SU-DHL-6 (cell line): ENCODE measurements around the gene TMEM33.
A peak's percentile ranks its signal among the peaks of the same experiment; 100 is the strongest.

ENCODE experiments used
- H2AFZ ChIP-seq: fragments of 200-600 bp; sonication (generic); 2 replicates; pipeline ENCODE4 v1.6.1; 2014; ENCODE audit warnings: low read depth, mild to moderate bottlenecking, moderate library complexity, mixed read lengths, antibody characterized with exemption, low read length; ENCODE audit not compliant: severe bottlenecking
- H3F3A ChIP-seq: fragments of 200-600 bp; shearing (Covaris generic); 2 replicates; pipeline ENCODE4 v1.6.0; 2016; ENCODE audit warnings: antibody characterized with exemption, mild to moderate bottlenecking; ENCODE audit not compliant: insufficient read depth
- H3K27ac ChIP-seq: fragments of 200-600 bp; sonication (generic); 2 replicates; pipeline ENCODE4 v1.5.1; 2016; ENCODE audit warnings: low read depth, mild to moderate bottlenecking, low read length, moderate library complexity, mixed read lengths
- H3K27me3 ChIP-seq: fragments of 200-600 bp; sonication (generic), shearing (Covaris generic); 2 replicates; pipeline ENCODE4 v1.6.0; 2014; ENCODE audit warnings: mild to moderate bottlenecking, low read length
- H3K36me3 ChIP-seq: fragments of 200-600 bp; sonication (generic); 2 replicates; pipeline ENCODE4 v1.6.1; 2014; ENCODE audit warnings: mild to moderate bottlenecking, low read length, mixed read lengths
- H3K4me2 ChIP-seq: fragments of 300-600, 200-600 bp; shearing (Covaris generic), sonication (generic); 2 replicates; pipeline ENCODE4 v1.6.0; 2014; ENCODE audit warnings: low read length, low read depth, mild to moderate bottlenecking; ENCODE audit not compliant: poor library complexity, severe bottlenecking
- H3K4me3 ChIP-seq: fragments of 200-600 bp; sonication (generic); 2 replicates; pipeline ENCODE4 v1.5.1; 2014; ENCODE audit warnings: antibody characterized with exemption, low read length, mild to moderate bottlenecking, mixed read lengths; ENCODE audit not compliant: insufficient read depth, poor library complexity, severe bottlenecking
- H3K79me2 ChIP-seq: fragments of 200-600 bp; sonication (generic); 2 replicates; pipeline ENCODE4 v1.6.1; 2014; ENCODE audit warnings: mild to moderate bottlenecking, low read length, moderate library complexity; ENCODE audit not compliant: insufficient read depth
- H3K9ac ChIP-seq: fragments of 200-600 bp; sonication (generic); 2 replicates; pipeline ENCODE4 v1.7.0; 2014; ENCODE audit warnings: mild to moderate bottlenecking, low read length
- H3K9me2 ChIP-seq: fragments of 200-600 bp; sonication (generic); replicated peaks from 2 replicates; pipeline ENCODE4 v1.6.1; 2014; ENCODE audit warnings: low read length; ENCODE audit not compliant: insufficient read depth
- H3K9me3 ChIP-seq: fragments of 200-600 bp; sonication (generic); 2 replicates; pipeline ENCODE4 v1.6.1; 2014; ENCODE audit warnings: low read length, mixed read lengths; ENCODE audit not compliant: insufficient read depth
- H4K20me1 ChIP-seq: fragments of 200-600 bp; sonication (generic); 2 replicates; pipeline ENCODE4 v1.6.1; 2014; ENCODE audit warnings: low read depth, mild to moderate bottlenecking, antibody characterized with exemption, low read length, moderate library complexity, mixed read lengths
- EZH2phosphoT487 ChIP-seq: fragments of 200-600 bp; sonication (generic), shearing (Covaris generic); conservative IDR thresholded peaks from 2 replicates; pipeline ENCODE4 v1.6.1; 2018; ENCODE audit warnings: mild to moderate bottlenecking, antibody characterized with exemption, low read length, moderate library complexity, mixed read lengths
- TF ChIP-seq, protein P1 (sequence below): fragments of 200-600 bp; sonication (generic); IDR thresholded peaks from one replicate; pipeline ENCODE4 v1.5.1; 2017; ENCODE audit warnings: antibody characterized with exemption, mild to moderate bottlenecking, low read length, moderate library complexity; ENCODE audit not compliant: insufficient read depth, poor library complexity, severe bottlenecking

Gene TMEM33

DNA sequence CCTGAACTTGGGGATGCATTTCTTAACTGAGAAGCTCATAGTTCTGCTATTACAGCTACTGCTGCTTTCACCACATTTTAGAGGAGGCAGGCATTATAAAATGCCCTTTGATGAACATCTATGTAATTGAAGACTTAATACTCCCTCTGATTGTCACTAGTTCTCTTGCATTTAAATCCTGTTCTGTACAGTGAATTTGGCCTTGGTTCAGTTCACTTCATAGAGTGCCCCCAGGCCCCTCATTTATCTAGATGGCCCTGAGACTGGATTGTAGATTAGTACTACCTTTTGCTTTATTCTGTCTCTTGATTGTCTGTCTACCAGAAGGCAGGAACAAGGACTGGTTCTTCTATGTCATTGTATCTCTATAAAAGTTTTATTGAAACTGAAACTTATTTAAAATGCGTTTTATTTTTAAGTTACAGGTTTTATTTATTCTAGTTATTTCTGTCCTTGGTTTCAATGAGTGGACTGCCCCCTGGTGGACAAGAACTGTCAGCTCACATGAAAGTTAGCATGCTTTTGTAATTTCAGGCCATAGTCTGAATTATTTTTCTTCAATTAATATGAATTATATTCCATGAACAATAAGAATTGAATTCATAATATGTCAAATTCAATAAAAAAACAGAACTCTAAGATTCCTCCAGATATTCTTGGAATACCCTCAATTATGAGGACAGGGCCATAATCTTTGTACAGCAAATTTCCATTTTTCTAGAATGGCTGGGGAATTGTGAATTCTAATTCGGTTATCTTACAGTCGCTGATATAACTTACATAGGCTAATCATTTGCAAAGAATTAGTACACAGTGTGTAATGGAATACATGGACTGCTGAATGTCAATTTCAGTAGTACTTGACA is 47.2 kb upstream of the TMEM33 start:
- Histone ChIP-seq H3K27ac (no peak overlapping the region), H4K20me1 (no peaks in the 10 kb centered on the region), H2AFZ (no peak overlapping the region), H3K9me2 (no peaks in the 10 kb centered on the region), H3K4me3 (no peak overlapping the region), H3K9ac (no peak overlapping the region), H3K27me3 (no peaks in the 10 kb centered on the region), H3K36me3 (no peaks in the 10 kb centered on the region), H3F3A (no peaks in the 10 kb centered on the region), H3K79me2 (no peaks in the 10 kb centered on the region), H3K9me3 (no peaks in the 10 kb centered on the region), H3K4me2 (no peak overlapping the region)
- TF ChIP-seq, protein P1, sequence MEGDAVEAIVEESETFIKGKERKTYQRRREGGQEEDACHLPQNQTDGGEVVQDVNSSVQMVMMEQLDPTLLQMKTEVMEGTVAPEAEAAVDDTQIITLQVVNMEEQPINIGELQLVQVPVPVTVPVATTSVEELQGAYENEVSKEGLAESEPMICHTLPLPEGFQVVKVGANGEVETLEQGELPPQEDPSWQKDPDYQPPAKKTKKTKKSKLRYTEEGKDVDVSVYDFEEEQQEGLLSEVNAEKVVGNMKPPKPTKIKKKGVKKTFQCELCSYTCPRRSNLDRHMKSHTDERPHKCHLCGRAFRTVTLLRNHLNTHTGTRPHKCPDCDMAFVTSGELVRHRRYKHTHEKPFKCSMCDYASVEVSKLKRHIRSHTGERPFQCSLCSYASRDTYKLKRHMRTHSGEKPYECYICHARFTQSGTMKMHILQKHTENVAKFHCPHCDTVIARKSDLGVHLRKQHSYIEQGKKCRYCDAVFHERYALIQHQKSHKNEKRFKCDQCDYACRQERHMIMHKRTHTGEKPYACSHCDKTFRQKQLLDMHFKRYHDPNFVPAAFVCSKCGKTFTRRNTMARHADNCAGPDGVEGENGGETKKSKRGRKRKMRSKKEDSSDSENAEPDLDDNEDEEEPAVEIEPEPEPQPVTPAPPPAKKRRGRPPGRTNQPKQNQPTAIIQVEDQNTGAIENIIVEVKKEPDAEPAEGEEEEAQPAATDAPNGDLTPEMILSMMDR = peak; percentile 97
- no peak for TF ChIP-seq EZH2phosphoT487

DNA sequence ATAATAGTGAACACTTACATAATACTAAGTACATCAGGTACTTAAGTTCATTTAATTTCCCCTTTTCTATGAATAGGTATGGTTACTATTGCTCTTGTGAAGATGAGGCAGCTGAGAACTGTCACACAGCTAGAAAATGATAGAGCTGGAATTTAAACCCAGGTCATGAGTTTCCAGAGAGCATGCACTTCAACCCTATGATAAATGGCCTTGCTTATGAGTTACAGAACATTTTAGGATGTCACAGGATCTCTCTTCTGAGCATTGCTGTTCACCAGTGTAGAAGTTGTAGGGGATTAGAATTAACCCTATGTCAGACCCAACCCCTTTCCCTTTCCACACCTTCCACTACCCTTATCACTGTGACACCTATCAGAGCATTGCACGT is 46.5 kb upstream of the TMEM33 start:
- Histone ChIP-seq H3K9me2 (no peaks in the 10 kb centered on the region), H3K27ac (no peak overlapping the region), H3K4me3 (no peak overlapping the region), H4K20me1 (no peaks in the 10 kb centered on the region), H3K36me3 (no peaks in the 10 kb centered on the region), H3K9me3 (no peaks in the 10 kb centered on the region), H2AFZ (no peak overlapping the region), H3K4me2 (no peak overlapping the region), H3K79me2 (no peaks in the 10 kb centered on the region), H3K27me3 (no peaks in the 10 kb centered on the region), H3K9ac (no peak overlapping the region), H3F3A (no peaks in the 10 kb centered on the region)
- TF ChIP-seq EZH2phosphoT487 = no peak
- TF ChIP-seq, protein P1 = no peak

DNA sequence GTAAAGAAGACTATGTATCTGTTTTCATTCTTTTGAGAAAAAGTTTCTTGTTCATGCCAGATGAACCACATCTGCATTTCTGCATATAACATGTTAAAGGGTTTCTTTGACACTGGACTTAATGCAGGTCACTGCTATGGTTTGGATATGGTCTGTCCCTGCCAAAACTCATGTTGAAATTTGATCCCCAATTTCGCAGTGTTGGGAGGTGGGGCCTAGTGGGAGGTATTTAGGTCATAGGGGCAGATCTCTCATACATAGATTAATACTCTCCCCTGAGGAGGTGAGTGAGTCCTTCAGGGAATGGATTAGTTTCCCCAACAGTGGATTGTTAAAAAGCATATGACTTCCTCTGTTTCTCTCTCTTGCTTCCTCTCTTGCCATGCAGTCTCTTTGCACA is 45.9 kb upstream of the TMEM33 start:
- no peaks in the 10 kb centered on the region for H4K20me1 ChIP-seq
- H3K9me2 ChIP-seq = no peaks in the 10 kb centered on the region
- no peaks in the 10 kb centered on the region for H3K36me3 ChIP-seq
- no peak overlapping the region for H3K4me3 ChIP-seq
- H3K9ac ChIP-seq = no peak overlapping the region
- H3K79me2 ChIP-seq = no peaks in the 10 kb centered on the region
- no peaks in the 10 kb centered on the region for H3K27me3 ChIP-seq
- TF ChIP-seq, protein P1 = no peak
- TF ChIP-seq EZH2phosphoT487 = no peak
- H2AFZ ChIP-seq = no peak overlapping the region
- H3F3A ChIP-seq = no peaks in the 10 kb centered on the region
- H3K9me3 ChIP-seq = no peaks in the 10 kb centered on the region
- H3K27ac ChIP-seq = no peak overlapping the region
- H3K4me2 ChIP-seq = no peak overlapping the region
